ENCODE results near the gene ANKRD13D.

ANKRD13D gene

DNA sequence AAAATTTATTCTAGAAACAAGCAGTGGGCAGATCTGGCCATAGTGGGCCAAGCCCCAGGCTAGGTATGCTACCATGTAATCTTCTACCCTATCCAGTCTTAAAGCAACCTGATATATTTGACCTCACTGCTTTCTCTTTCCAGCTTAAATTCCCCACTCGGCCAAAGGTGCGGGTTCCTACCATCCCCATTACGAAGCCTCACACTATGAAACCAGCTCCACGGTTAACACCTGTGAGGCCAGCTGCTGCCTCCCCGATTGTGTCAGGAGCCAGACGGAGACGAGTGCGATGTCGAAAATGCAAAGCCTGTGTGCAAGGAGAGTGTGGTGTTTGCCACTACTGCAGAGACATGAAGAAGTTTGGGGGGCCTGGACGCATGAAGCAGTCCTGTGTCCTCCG lies 44.1 kb upstream of the ANKRD13D start:
- TF ChIP-seq, protein P1, sequence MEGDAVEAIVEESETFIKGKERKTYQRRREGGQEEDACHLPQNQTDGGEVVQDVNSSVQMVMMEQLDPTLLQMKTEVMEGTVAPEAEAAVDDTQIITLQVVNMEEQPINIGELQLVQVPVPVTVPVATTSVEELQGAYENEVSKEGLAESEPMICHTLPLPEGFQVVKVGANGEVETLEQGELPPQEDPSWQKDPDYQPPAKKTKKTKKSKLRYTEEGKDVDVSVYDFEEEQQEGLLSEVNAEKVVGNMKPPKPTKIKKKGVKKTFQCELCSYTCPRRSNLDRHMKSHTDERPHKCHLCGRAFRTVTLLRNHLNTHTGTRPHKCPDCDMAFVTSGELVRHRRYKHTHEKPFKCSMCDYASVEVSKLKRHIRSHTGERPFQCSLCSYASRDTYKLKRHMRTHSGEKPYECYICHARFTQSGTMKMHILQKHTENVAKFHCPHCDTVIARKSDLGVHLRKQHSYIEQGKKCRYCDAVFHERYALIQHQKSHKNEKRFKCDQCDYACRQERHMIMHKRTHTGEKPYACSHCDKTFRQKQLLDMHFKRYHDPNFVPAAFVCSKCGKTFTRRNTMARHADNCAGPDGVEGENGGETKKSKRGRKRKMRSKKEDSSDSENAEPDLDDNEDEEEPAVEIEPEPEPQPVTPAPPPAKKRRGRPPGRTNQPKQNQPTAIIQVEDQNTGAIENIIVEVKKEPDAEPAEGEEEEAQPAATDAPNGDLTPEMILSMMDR (IDR thresholded peaks at IDR 0.05), result no peak
- Histone ChIP-seq H3K27me3 (no peaks in the 10 kb centered on the region), H3K27ac (no peak overlapping the region), H3K9me3 (no peaks in the 10 kb centered on the region), H3K36me3 (peaks cover 79% of the 10 kb centered on the region), H3K4me3 (ENCODE audit: low read depth in 1 of 2, low read length in 1 of 2) (no peak overlapping the region), H3K4me1 (ENCODE audit: control insufficient read depth in 1 of 2, insufficient read depth in 1 of 2, low read depth in 1 of 2, low read length in 1 of 2) (peaks cover 19 to 20% of the 10 kb centered on the region in 2 experiments)

DNA sequence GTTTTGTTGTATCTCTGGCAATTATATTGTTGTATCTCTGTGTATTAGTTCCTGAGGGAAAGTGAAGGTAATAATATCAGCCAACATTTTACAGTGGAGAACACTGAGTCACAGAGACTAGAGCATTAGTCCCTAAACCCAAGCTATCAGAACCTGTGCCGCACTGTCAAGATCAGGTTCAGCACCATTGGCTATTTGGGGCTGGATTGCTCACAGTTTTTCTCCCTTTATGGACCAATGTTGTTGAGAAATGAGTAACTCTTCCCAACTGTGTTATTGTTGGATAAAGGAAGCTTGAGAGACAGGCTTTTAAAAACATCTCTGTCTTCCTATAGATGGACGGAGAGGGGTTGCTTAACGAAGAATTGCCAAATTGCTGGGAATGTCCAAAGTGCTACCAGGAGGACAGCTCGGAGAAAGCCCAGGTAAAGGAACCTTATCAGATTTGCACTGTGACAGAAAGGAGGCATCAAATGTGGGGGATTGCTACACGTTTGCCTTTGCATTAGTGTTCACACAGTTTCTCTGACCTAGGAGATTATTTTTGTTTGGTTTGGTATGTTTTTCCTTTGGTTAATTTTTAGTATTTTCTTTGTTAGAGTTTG lies 41.1 kb upstream of the ANKRD13D start:
- Histone ChIP-seq H3K36me3 (peaks cover 98% of the 10 kb centered on the region), H3K4me1 (ENCODE audit: control insufficient read depth in 1 of 2, insufficient read depth in 1 of 2, low read depth in 1 of 2, low read length in 1 of 2) (no peaks in the 10 kb centered on the region), H3K27ac (no peak overlapping the region), H3K4me3 (ENCODE audit: low read depth in 1 of 2, low read length in 1 of 2) (no peak overlapping the region), H3K9me3 (no peaks in the 10 kb centered on the region), H3K27me3 (no peaks in the 10 kb centered on the region)
- TF ChIP-seq, protein P1 (IDR thresholded peaks at IDR 0.05), result no peak

DNA sequence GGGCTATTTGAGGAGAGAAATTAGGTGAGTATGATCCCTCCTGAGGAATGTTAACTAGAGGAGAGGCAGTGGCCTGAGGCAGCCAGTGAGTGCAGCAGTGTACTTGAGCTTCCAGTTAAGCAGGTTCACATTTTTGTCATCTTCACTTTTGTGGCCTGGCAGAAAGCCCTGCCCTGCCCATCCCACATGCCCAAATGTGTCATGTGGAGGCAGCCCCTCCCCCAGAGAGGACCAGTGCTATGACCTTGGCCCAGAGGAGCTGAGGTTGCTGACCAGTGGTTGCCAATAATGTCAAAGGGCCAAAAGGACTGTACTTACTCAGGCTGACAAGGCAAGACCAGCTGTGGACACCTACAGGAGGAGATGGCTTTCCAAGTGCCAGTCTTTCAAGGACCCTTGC lies 40.5 kb upstream of the ANKRD13D start:
- TF ChIP-seq, protein P1 (IDR thresholded peaks at IDR 0.05), result no peak
- no peaks in the 10 kb centered on the region for H3K9me3 ChIP-seq
- peaks cover 98% of the 10 kb centered on the region for H3K36me3 ChIP-seq
- no peak overlapping the region for H3K27ac ChIP-seq
- no peak overlapping the region for H3K4me3 ChIP-seq (ENCODE audit: low read depth in 1 of 2, low read length in 1 of 2)
- H3K4me1 ChIP-seq (ENCODE audit: control insufficient read depth in 1 of 2, insufficient read depth in 1 of 2, low read depth in 1 of 2, low read length in 1 of 2), result no peaks in the 10 kb centered on the region
- H3K27me3 ChIP-seq, result no peaks in the 10 kb centered on the region

DNA sequence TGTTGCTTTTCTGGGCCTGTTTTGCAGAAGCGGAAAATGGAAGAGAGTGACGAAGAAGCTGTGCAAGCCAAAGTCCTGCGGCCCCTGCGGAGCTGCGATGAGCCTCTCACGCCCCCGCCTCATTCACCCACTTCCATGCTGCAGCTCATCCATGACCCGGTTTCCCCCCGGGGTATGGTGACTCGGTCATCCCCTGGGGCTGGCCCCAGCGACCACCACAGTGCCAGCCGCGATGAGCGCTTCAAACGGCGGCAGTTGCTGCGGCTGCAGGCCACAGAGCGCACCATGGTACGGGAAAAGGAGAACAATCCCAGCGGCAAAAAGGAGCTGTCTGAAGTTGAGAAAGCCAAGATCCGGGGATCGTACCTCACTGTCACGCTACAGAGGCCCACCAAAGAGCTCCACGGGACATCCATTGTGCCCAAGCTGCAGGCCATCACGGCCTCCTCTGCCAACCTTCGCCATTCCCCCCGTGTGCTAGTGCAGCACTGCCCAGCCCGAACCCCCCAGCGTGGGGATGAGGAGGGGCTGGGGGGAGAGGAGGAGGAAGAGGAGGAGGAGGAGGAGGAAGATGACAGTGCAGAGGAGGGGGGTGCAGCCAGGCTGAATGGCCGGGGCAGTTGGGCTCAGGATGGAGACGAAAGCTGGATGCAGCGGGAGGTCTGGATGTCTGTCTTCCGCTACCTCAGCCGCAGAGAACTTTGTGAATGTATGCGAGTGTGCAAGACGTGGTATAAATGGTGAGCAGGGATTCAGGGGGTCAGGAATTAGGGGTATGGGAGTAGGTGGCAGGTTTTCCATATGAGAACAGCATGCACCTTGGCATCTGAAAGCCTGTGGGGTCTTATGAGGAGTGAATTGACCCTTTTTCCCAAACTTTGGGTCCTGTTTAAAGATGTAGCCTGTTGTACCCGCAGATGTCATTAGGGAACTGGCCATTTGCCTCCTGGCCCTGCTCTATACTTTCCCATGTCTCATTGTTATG lies 38.8 kb upstream of the ANKRD13D start:
- no peaks in the 10 kb centered on the region for H3K27me3 ChIP-seq
- no peak overlapping the region for H3K4me3 ChIP-seq (ENCODE audit: low read depth in 1 of 2, low read length in 1 of 2)
- H3K36me3 ChIP-seq, result peaks cover 98% of the 10 kb centered on the region
- H3K9me3 ChIP-seq, result no peaks in the 10 kb centered on the region
- H3K4me1 ChIP-seq (ENCODE audit: control insufficient read depth in 1 of 2, insufficient read depth in 1 of 2, low read depth in 1 of 2, low read length in 1 of 2), result no peaks in the 10 kb centered on the region
- no peak overlapping the region for H3K27ac ChIP-seq
- TF ChIP-seq, protein P1 (IDR thresholded peaks at IDR 0.05), result no peak

DNA sequence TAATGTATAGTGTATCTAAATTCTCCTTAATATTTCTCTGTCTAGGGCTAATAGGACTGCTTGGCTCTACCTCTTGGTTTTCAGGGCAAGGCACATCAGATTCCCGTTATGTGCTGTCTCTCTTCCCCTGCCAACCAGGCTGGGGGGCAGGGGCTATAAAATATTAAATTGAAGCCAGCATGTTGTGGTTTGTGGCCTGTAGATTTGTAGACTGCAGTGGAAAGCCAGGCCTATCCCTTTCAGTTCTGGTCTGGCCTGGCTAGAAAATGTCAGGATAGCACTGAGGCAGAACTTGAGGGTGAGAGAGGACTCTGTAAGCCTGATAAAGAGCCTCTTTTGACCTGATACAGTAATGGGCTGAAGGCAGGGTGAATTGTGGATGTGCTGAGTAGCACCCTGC lies 37.3 kb upstream of the ANKRD13D start:
- Histone ChIP-seq H3K9me3 (no peaks in the 10 kb centered on the region), H3K36me3 (peaks cover 99% of the 10 kb centered on the region), H3K4me1 (ENCODE audit: control insufficient read depth in 1 of 2, insufficient read depth in 1 of 2, low read depth in 1 of 2, low read length in 1 of 2) (no peaks in the 10 kb centered on the region), H3K27ac (no peak overlapping the region), H3K27me3 (no peaks in the 10 kb centered on the region), H3K4me3 (ENCODE audit: low read depth in 1 of 2, low read length in 1 of 2) (no peak overlapping the region)
- TF ChIP-seq, protein P1 (IDR thresholded peaks at IDR 0.05), result no peak
